ENCODE results near the gene RFX3. TPM values are rescaled to one million over a fixed set of nuclear protein-coding genes. Genes with fewer than 3 reads are reported as not detected.

Gene RFX3
- total RNA-seq, 1 experiment from 2014 or later = 4.5 TPM

- TF ChIP-seq CTCF (conservative IDR thresholded peaks at IDR 0.05; ENCODE audit: low read depth, low read length) (no peak), EZH2phosphoT487 (IDR thresholded peaks at IDR 0.05; ENCODE audit: borderline replicate concordance, low read length) (no peak), EZH2 (IDR thresholded peaks at IDR 0.05; ENCODE audit: low read length, unreplicated experiment) (no peak)
- intact Hi-C loops (cut with micrococcal nuclease) = loop anchor here (1.0 to 10.0 kb wide), 3 partner anchors 55 to 677 kb away; partner anchors contain the start of gene PUM3
- Histone ChIP-seq H3K27me3 (ENCODE audit: low read length) (no peaks in the 10 kb centered on the region), H3K36me3 (ENCODE audit: low read depth, low read length) (no peaks in the 10 kb centered on the region), H4K20me1 (ENCODE audit: low read length) (no peaks in the 10 kb centered on the region), H3K9me3 (ENCODE audit: low read length) (no peaks in the 10 kb centered on the region), H3F3A (ENCODE audit: low read length, unreplicated experiment) (no peaks in the 10 kb centered on the region), H3K4me2 (ENCODE audit: low read length) (no peak overlapping the region), H3K27ac (ENCODE audit: low read length) (no peak overlapping the region), H3K4me3 (ENCODE audit: low read length) (no peak overlapping the region), H3K9ac (ENCODE audit: low read length) (no peak overlapping the region), H2AFZ (ENCODE audit: low read length) (no peak overlapping the region), H3K4me1 (ENCODE audit: insufficient read depth, low read length) (peaks cover 5% of the 10 kb centered on the region; the same call in 1 of the 2 replicates), H3K79me2 (ENCODE audit: low read length) (peaks cover 33% of the 10 kb centered on the region), H3K9me2 (replicated peaks; ENCODE audit: low read length) (no peaks in the 10 kb centered on the region)
- DNase-seq = no peak
- ChIA-PET CTCF (no interaction called here), POLR2A (ENCODE audit: unreplicated experiment) (no interaction called here)
- no TSS peak for BruUV-seq (replicated peaks)
- ATAC-seq = no peak
These were observed 3.8 kb downstream of the RFX3 start for GRCh38 chr9:3521966-3522365.

GRCh38 chr9:3520564-3520963, 5.2 kb downstream of the RFX3 start:
- no peak overlapping the region for H2AFZ ChIP-seq (ENCODE audit: low read length)
- DNase-seq (no peak), ATAC-seq (no peak)
- ChIA-PET CTCF (no interaction called here), POLR2A (ENCODE audit: unreplicated experiment) (no interaction called here)
- H3K79me2 ChIP-seq (ENCODE audit: low read length) = peaks cover 29% of the 10 kb centered on the region
- H3K9me2 ChIP-seq (replicated peaks; ENCODE audit: low read length) = no peaks in the 10 kb centered on the region
- no peaks in the 10 kb centered on the region for H3F3A ChIP-seq (ENCODE audit: low read length, unreplicated experiment)
- H4K20me1 ChIP-seq (ENCODE audit: low read length) = no peaks in the 10 kb centered on the region
- BruUV-seq (replicated peaks) = no TSS peak
- no peak overlapping the region for H3K9ac ChIP-seq (ENCODE audit: low read length)
- TF ChIP-seq EZH2phosphoT487 (IDR thresholded peaks at IDR 0.05; ENCODE audit: borderline replicate concordance, low read length) (no peak), CTCF (conservative IDR thresholded peaks at IDR 0.05; ENCODE audit: low read depth, low read length) (no peak), EZH2 (IDR thresholded peaks at IDR 0.05; ENCODE audit: low read length, unreplicated experiment) (no peak)
- H3K27me3 ChIP-seq (ENCODE audit: low read length) = no peaks in the 10 kb centered on the region
- H3K4me2 ChIP-seq (ENCODE audit: low read length) = no peak overlapping the region
- intact Hi-C loops (cut with micrococcal nuclease) = loop anchor here (10.0 kb wide), 2 partner anchors 214 to 676 kb away; partner anchors contain the start of gene PUM3
- 0 out of 2 replicates have a peak, but pooled peaks cover 3% of the 10 kb centered on the region for H3K4me1 ChIP-seq (ENCODE audit: insufficient read depth, low read length)
- H3K4me3 ChIP-seq (ENCODE audit: low read length) = no peak overlapping the region
- H3K36me3 ChIP-seq (ENCODE audit: low read depth, low read length) = no peaks in the 10 kb centered on the region
- no peaks in the 10 kb centered on the region for H3K9me3 ChIP-seq (ENCODE audit: low read length)
- H3K27ac ChIP-seq (ENCODE audit: low read length) = no peak overlapping the region

GRCh38 chr9:3517377-3518048, 8.3 kb downstream of the RFX3 start:
- no peaks in the 10 kb centered on the region for H3K9me3 ChIP-seq (ENCODE audit: low read length)
- peaks cover 1% of the 10 kb centered on the region; the same call in 1 of the 2 replicates for H3K79me2 ChIP-seq (ENCODE audit: low read length)
- TF ChIP-seq EZH2phosphoT487 (IDR thresholded peaks at IDR 0.05; ENCODE audit: borderline replicate concordance, low read length) = no peak
- no peak for TF ChIP-seq CTCF (conservative IDR thresholded peaks at IDR 0.05; ENCODE audit: low read depth, low read length)
- TF ChIP-seq EZH2 (IDR thresholded peaks at IDR 0.05; ENCODE audit: low read length, unreplicated experiment) = no peak
- CTCF ChIA-PET = no interaction called here
- no peak overlapping the region for H3K4me2 ChIP-seq (ENCODE audit: low read length)
- H2AFZ ChIP-seq (ENCODE audit: low read length) = no peak overlapping the region
- POLR2A ChIA-PET (ENCODE audit: unreplicated experiment) = interaction anchor here (1.0 kb wide), 1 partner anchor 9 kb away, joined by 4 read pairs; the partner anchor contains the start of gene RFX3
- DNase-seq (no peak), ATAC-seq (no peak)
- intact Hi-C loops (cut with micrococcal nuclease) = no loop called here
- no TSS peak for BruUV-seq (replicated peaks)
- H3K36me3 ChIP-seq (ENCODE audit: low read depth, low read length) = no peaks in the 10 kb centered on the region
- no peaks in the 10 kb centered on the region for H3F3A ChIP-seq (ENCODE audit: low read length, unreplicated experiment)
- no peaks in the 10 kb centered on the region for H3K9me2 ChIP-seq (replicated peaks; ENCODE audit: low read length)
- no peaks in the 10 kb centered on the region for H3K4me1 ChIP-seq (ENCODE audit: insufficient read depth, low read length)
- H3K27ac ChIP-seq (ENCODE audit: low read length) = no peak overlapping the region
- H3K27me3 ChIP-seq (ENCODE audit: low read length) = no peaks in the 10 kb centered on the region
- H3K9ac ChIP-seq (ENCODE audit: low read length) = no peak overlapping the region
- H4K20me1 ChIP-seq (ENCODE audit: low read length) = no peaks in the 10 kb centered on the region
- H3K4me3 ChIP-seq (ENCODE audit: low read length) = no peak overlapping the region
